A549 treated with dexamethasone at 1 μM for 4 hours (cell line): ENCODE measurements around the gene MRPL37. TPM values are rescaled to one million over a fixed set of nuclear protein-coding genes. Genes with fewer than 3 reads are reported as not detected.

Experiments used
- total RNA-seq: library from RNA; stranded (reverse); fragments of 200-300 nt; extraction: Qiagen RNA extraction; gene quantifications from 5 replicates; pipeline ENCODE4 v1.2.3, GENCODE V29; 2022

MRPL37 gene
- 82.1 to 98.1 TPM (median 95.9 TPM) in 5 replicates for total RNA-seq

GRCh38 chr1:54199765-54200518 is at the start of gene MRPL37, which contains the start of gene CYB5RL:
Gene MRPL37, plus strand, starts transcription at chr1:54200167. Its CDS starts 77 bp downstream, at chr1:54200244.
Gene CYB5RL, minus strand, starts transcription at chr1:54200030. Its CDS starts 4,414 bp downstream, at chr1:54195616.

GRCh38 chr1:54152696-54153095 is 47.3 kb upstream of the MRPL37 start, which contains the start of gene CDCP2:
Gene CDCP2, minus strand, starts transcription at chr1:54153000. Its CDS starts 78 bp downstream, at chr1:54152922.

Other genes with a start within 250 kb of the MRPL37 start
- gene LDLRAD1, start 182.0 kb upstream of the MRPL37 start, total RNA-seq: not detected in 5 replicates
- 104 to 119 TPM (median 111 TPM) in 5 replicates for gene TMEM59, start 147.0 kb upstream of the MRPL37 start, total RNA-seq
- 1.7 to 2.7 TPM (median 2.4 TPM) in 5 replicates for gene TCEANC2, start 146.6 kb upstream of the MRPL37 start, total RNA-seq
- gene CDCP2, start 47.2 kb upstream of the MRPL37 start, total RNA-seq: not detected in 5 replicates
- gene CYB5RL, start 137 bp upstream of the MRPL37 start, total RNA-seq: 2.0 to 3.7 TPM (median 3.3 TPM) in 5 replicates
- gene SSBP3, start 206.2 kb downstream of the MRPL37 start, total RNA-seq: 5.1 to 7.2 TPM (median 6.8 TPM) in 5 replicates